HUDEP-2 (cell line): ENCODE measurements around the gene LYAR.

ENCODE experiments used
- DNase-seq, 76 experiments: peaks; one replicate each; lab custom pipeline; 2025; ENCODE audit not compliant: unreplicated experiment in 76 of 76; lab: John Stamatoyannopoulos, UW

The LYAR gene

GRCh38 chr4:4289941-4290850 is at the start of gene LYAR, which contains the start of gene ZBTB49:
Gene LYAR (minus strand): TSS chr4:4290154. CDS start chr4:4283742, 6,412 bp downstream.
Gene ZBTB49 (plus strand): TSS chr4:4290251. CDS start chr4:4299946, 9,695 bp downstream.
- peak in 74 of 76 experiments; percentile 35 to 96 (median 88) for DNase-seq

- DNase-seq, result peak in 70 of 76 experiments; percentile 9 to 86 (median 54)
Measured at GRCh38 chr4:4339504-4340085, 49.6 kb upstream of the LYAR start.

- no peak for DNase-seq
Measured at GRCh38 chr4:4338210-4339001, 48.5 kb upstream of the LYAR start.

GRCh38 chr4:4334798-4335520 is 45.0 kb upstream of the LYAR start:
- peak in 66 of 76 experiments; percentile 2 to 73 (median 36) for DNase-seq

GRCh38 chr4:4333265-4333706 is 43.3 kb upstream of the LYAR start:
- peak in 5 of 76 experiments; percentile 3 to 32 (median 13) for DNase-seq

GRCh38 chr4:4332529-4332928 is 42.6 kb upstream of the LYAR start:
- no peak for DNase-seq

- no peak for DNase-seq
Measured at GRCh38 chr4:4330794-4331193, 40.8 kb upstream of the LYAR start.

- no peak for DNase-seq
Measured at GRCh38 chr4:4329496-4329895, 39.5 kb upstream of the LYAR start.

GRCh38 chr4:4328840-4329239 is 38.9 kb upstream of the LYAR start:
- DNase-seq, result no peak

- no peak for DNase-seq
Measured at GRCh38 chr4:4328206-4328605, 38.3 kb upstream of the LYAR start.

- peak in 5 of 76 experiments; percentile 7 to 21 (median 12) for DNase-seq
Measured at GRCh38 chr4:4327652-4328121, 37.7 kb upstream of the LYAR start.

GRCh38 chr4:4326166-4326565 is 36.2 kb upstream of the LYAR start:
- DNase-seq, result no peak

- DNase-seq, result no peak
Measured at GRCh38 chr4:4325321-4325720, 35.4 kb upstream of the LYAR start.

- DNase-seq, result peak in 43 of 76 experiments; percentile 4 to 72 (median 29)
Measured at GRCh38 chr4:4323705-4324534, 34.0 kb upstream of the LYAR start.

- no peak for DNase-seq
Measured at GRCh38 chr4:4321951-4322688, 32.2 kb upstream of the LYAR start.

- DNase-seq, result no peak
Measured at GRCh38 chr4:4320951-4321714, 31.2 kb upstream of the LYAR start.

GRCh38 chr4:4320528-4320927 is 30.6 kb upstream of the LYAR start:
- DNase-seq, result no peak
